Subcutaneous abdominal adipose tissue (tissue), 5 donors: ENCODE results near the gene UACA.
"Not testable (repeated sequence)": the region's sequence is repeated elsewhere in the genome, so short reads cannot be mapped to it uniquely, and the experiment has no call there.

Experiments
- H3K27ac ChIP-seq: one replicate; pipeline ENCODE4 v1.7.0; 2013; ENCODE audit warnings: low read depth, mild to moderate bottlenecking, inconsistent platforms, low read length, moderate library complexity
- H3K27me3 ChIP-seq, 5 donors: one replicate each; pipeline ENCODE4 v1.7.0; 2013; ENCODE audit warnings: low read length in 5 of 5, inconsistent platforms in 1 of 5; ENCODE audit not compliant: control insufficient read depth in 5 of 5, insufficient read depth in 4 of 5
- H3K36me3 ChIP-seq, 5 donors: one replicate each; pipeline ENCODE4 v1.7.0; 2013; ENCODE audit warnings: low read length in 5 of 5; ENCODE audit not compliant: control insufficient read depth in 5 of 5, insufficient read depth in 5 of 5
- H3K4me1 ChIP-seq, 5 donors: one replicate each; pipeline ENCODE4 v1.7.0; 2013; ENCODE audit warnings: low read length in 5 of 5, mild to moderate bottlenecking in 3 of 5, moderate library complexity in 1 of 5; ENCODE audit not compliant: control insufficient read depth in 5 of 5, insufficient read depth in 5 of 5
- H3K4me3 ChIP-seq, 5 donors: one replicate each; pipeline ENCODE4 v1.7.0; 2013; ENCODE audit warnings: low read length in 5 of 5, low read depth in 1 of 5
- H3K9ac ChIP-seq, 5 donors: one replicate each; pipeline ENCODE4 v1.7.0; 2013; ENCODE audit warnings: low read length in 5 of 5, mild to moderate bottlenecking in 4 of 5, moderate library complexity in 3 of 5
- H3K9me3 ChIP-seq, 5 donors: one replicate each; pipeline ENCODE4 v1.7.0; 2013; ENCODE audit warnings: low read length in 5 of 5; ENCODE audit not compliant: control insufficient read depth in 5 of 5
- donor health status: healthy.
- donor health status: healthy.
- donor health status: healthy.
- donor health status: healthy.
- donor health status: healthy.

The UACA gene

DNA sequence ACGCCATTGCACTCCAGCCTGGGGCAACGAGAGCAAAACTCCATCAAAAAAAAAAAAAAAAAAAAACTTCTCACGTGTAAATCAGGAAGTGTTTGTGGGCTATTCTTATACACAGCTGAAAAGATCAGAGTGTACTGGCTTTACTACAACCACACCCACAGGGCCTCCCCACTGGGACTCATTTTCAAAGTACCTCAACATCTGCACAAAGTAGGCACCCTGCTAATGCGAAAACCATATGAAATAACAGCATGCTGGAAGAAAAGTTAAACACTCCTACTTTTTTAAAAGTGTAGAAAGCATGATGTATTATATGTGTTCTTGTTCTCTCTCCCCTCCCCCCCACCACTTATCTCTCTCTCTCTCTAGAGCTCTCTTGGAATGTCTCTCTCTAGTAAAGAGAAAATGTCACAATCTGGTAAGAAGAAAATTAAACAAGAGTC is 11.1 kb downstream of the UACA start:
- H3K9me3 ChIP-seq: no peaks in the 10 kb centered on the region
- no peaks in the 10 kb centered on the region for H3K27me3 ChIP-seq
- H3K36me3 ChIP-seq: no peaks in the 10 kb centered on the region
- H3K27ac ChIP-seq: peak overlapping the region; percentile 13
- H3K4me1 ChIP-seq: peaks cover 5 to 59% (median 35%) of the 10 kb centered on the region in 5 donors
- H3K9ac ChIP-seq: no peak overlapping the region
- no peak overlapping the region for H3K4me3 ChIP-seq

DNA sequence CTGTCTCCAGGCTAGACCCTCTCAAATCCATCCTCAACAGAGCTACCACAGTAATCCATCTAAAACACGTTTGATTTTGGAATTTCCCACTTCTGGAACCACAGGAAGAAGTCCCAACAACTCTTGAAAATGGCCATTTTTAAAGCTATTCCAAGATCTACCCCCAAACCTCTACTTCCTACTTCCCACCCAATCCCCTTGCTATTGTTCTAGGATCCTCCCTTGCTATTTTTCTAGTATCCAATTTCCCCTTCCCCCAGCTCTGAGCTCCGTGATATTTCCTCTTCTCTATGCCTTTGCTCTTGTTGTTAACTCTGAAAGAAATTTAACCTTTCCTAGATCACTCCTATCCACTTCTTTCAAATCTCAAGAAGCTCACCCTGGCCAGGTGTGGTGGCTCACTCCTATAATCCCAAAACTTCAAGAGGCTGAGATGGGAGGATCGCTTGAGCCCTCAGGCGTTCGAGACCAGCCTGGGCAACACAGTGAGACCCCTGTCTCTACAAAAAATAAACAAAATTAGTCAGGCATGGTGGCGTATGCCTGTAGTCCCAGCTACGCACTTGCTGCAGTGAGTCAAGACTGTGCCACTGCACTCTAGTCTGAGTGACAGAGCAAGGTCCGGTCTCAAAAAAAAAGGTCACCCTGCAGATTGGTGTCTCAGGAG is 13.0 kb downstream of the UACA start:
- Histone ChIP-seq H3K4me1 (peaks cover 5 to 58% (median 34%) of the 10 kb centered on the region in 5 donors), H3K36me3 (no peaks in the 10 kb centered on the region), H3K27me3 (no peaks in the 10 kb centered on the region), H3K9me3 (no peaks in the 10 kb centered on the region), H3K9ac (no peak overlapping the region), H3K4me3 (no peak overlapping the region), H3K27ac (no peak overlapping the region)

DNA sequence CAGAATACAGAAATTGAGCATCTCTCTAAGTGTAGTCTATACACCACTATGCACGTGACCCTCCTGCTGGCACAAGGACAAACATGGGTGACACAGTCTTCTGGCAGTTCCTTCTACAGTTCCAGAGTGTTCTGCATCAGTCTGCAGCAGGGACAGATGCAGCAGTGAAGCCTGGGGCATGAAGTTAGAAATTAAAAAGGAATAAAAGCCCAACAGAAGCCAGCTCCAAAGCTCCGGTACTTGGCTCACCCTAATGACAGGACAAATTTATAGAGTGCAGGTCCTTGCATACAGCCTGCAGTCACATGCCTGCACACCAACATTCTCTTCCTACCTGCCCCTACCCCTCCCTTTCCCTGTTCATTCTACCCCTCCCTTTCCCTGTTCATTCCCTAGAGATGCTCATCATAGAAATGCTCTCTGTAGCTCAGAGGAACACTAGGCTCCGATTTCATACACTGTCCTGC is 15.0 kb downstream of the UACA start:
- no peaks in the 10 kb centered on the region for H3K27me3 ChIP-seq
- H3K9me3 ChIP-seq: no peaks in the 10 kb centered on the region
- no peak overlapping the region for H3K4me3 ChIP-seq
- peaks cover 5 to 57% (median 39%) of the 10 kb centered on the region in 5 donors for H3K4me1 ChIP-seq
- no peak overlapping the region for H3K27ac ChIP-seq
- no peak overlapping the region for H3K9ac ChIP-seq
- no peaks in the 10 kb centered on the region for H3K36me3 ChIP-seq

DNA sequence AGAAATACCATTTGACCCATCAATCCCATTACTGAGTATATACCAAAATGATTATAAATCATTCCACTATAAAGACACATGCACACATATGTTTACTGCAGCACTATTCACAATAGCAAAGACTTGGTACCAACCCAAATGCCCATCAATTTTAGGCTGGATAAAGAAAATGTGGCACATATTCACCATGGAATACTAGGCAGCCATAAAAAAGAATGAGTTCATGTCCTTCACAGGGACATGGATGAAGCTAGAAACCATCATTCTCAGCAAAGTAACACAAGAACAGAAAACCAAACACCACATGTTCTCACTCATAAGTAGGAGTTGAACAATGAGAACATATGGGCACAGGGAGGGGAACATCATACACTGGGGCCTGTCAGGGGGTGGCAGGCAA is 16.8 kb downstream of the UACA start:
- not testable (repeated sequence) for H3K36me3 ChIP-seq, H3K27me3 ChIP-seq, H3K9ac ChIP-seq, H3K27ac ChIP-seq, H3K9me3 ChIP-seq, H3K4me3 ChIP-seq
- peaks cover 7 to 54% (median 36%) of the 10 kb centered on the region in 5 donors for H3K4me1 ChIP-seq

DNA sequence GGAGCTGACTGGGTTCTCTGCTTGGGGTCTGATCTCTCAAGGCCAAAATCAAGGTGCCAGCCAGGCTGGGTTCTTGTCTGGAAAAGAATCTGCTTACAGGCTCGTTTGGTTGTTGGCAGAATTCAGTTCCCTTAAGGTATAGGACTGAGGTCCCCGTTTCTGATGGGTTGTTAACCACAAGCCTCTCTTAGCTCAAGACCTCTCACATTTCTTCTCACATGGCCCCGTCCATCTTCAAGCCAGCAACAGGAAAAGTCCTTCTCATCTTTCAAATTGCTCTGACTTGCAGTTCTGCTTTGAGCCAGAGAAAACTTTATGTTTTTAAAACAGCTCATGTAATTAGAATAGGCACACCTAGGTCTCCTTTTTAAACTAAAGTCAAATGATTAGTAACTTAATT is 20.4 kb downstream of the UACA start:
- peak overlapping the region; percentile 95 for H3K27ac ChIP-seq
- peak overlapping the region in 3 of 5 donors; percentile 20 to 87 (median 23) for H3K9ac ChIP-seq
- H3K36me3 ChIP-seq: no peaks in the 10 kb centered on the region
- H3K27me3 ChIP-seq: no peaks in the 10 kb centered on the region
- peaks cover 6 to 44% (median 34%) of the 10 kb centered on the region in 5 donors for H3K4me1 ChIP-seq
- H3K9me3 ChIP-seq: no peaks in the 10 kb centered on the region
- H3K4me3 ChIP-seq: no peak overlapping the region

DNA sequence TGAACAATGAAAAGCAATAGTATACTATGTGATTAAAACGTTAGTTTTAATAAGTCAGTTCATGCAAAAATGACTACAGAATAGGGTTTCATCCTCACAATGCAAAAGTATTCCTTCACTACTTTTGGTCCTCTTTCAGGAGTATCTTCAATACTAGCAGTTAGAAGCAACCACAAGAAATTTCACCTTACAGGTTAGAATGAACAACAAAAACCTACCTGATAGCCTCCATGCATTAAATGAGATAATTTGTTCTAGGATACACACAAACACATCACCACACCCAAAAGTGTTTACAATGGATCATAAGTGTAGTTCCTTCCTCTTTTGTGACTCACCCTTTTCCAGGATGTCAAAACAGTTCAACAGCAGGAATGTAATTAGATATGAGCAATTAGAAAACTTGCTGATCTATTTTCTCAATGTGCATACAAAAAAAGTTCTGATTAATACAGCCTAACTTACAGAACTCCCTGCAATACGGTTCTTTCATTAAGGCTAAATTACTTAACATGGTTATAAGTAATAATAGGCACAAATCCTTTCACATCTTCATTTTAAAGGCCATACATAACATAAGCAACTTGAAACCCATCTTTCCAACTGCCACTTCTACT is 21.6 kb downstream of the UACA start:
- Histone ChIP-seq H3K27ac (peak overlapping the region; percentile 95), H3K4me3 (no peak overlapping the region), H3K27me3 (no peaks in the 10 kb centered on the region), H3K9me3 (no peaks in the 10 kb centered on the region), H3K36me3 (no peaks in the 10 kb centered on the region), H3K9ac (peak overlapping the region in 1 of 5 donors; percentile 39), H3K4me1 (peaks cover 6 to 42% (median 36%) of the 10 kb centered on the region in 5 donors)

DNA sequence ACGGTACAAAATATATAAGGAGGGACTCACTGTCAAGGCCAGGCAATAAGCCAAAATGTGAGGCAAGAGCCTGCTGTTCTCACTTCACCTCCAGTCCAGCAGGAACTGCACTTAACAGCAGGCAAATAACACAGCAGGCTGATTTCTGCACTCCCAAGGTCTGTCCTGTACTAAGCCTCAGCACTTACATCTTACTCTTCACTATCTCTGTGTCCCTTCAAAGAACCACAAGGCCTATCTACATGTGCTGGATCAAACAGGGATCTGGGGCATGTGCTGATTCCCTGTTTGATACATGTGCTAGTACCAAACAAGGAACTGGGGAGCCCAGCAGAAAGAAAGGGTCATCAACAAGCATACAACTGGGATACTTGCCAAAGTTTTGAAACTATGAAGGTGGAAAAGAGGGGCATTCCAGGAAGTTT is 22.2 kb downstream of the UACA start:
- Histone ChIP-seq H3K27me3 (no peaks in the 10 kb centered on the region), H3K9ac (peak overlapping the region in 2 of 5 donors; percentile 39 to 50), H3K27ac (peak overlapping the region; percentile 95), H3K4me1 (peaks cover 6 to 42% (median 36%) of the 10 kb centered on the region in 5 donors), H3K9me3 (no peaks in the 10 kb centered on the region), H3K36me3 (no peaks in the 10 kb centered on the region), H3K4me3 (no peak overlapping the region)

DNA sequence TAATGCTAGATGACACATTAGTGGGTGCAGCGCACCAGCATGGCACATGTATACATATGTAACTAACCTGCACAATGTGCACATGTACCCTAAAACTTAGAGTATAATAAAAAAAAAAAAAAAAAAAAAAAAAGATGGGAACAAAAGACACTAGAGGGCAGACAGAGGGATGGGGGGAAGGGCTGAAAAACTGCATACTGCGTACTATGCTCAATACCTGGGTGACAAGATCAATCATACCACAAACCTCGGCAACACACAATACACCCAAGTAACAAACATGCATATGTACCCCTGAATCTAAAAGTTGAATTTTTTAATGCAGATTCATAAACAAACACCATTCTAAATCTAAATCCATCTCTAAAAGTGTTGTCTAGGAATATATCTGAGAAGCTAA is 28.3 kb downstream of the UACA start:
- not testable (repeated sequence) for H3K9ac ChIP-seq, H3K9me3 ChIP-seq, H3K4me1 ChIP-seq, H3K27ac ChIP-seq, H3K4me3 ChIP-seq, H3K27me3 ChIP-seq, H3K36me3 ChIP-seq

DNA sequence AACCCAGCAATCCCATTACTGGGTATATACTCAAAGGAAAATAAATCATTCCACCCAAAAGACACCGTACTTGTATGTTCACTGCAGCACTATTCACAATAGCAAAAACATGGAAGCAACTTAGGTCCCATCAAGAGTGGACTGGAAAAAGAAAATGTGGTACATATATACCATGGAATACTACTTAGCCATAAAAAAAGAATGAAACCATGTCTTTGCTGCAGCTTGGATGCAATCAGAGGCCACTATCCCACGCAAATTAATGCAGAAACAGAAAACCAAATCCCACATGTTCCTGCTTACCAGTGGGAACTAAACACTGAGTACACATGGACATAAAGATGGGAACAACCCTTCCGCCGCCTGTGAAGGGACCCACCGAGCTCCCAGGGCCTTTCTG is 34.2 kb downstream of the UACA start:
- H3K36me3 ChIP-seq: no peaks in the 10 kb centered on the region
- no peak overlapping the region for H3K9ac ChIP-seq
- H3K27ac ChIP-seq: no peak overlapping the region

DNA sequence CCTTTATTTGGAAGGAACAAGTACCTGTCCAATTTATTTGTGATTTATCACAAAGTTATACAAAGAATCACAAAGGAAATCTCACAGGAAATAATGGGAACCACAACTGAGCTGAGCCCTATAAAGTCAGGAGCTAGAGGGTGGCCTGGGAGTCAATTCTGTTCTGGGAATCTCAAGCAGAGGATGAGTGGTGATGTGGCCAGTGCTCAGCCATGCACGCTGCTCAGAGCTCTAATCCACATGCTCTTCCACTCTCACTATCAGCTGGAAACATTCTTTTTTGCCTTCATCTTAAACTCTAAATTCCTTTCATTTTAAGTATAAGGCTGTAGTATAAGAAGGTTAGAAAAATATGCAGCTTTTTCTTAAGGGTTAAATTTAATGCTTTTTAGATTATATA is 36.6 kb downstream of the UACA start:
- Histone ChIP-seq H3K27ac (no peak overlapping the region), H3K4me1 (peaks cover 2 to 22% (median 4%) of the 10 kb centered on the region in 5 donors), H3K36me3 (no peaks in the 10 kb centered on the region), H3K27me3 (no peaks in the 10 kb centered on the region), H3K9me3 (no peaks in the 10 kb centered on the region), H3K4me3 (no peak overlapping the region), H3K9ac (no peak overlapping the region)

More for the DNA sequence above, 34.2 kb downstream of the UACA start:
- peaks cover 0 to 18% (median 3%) of the 10 kb centered on the region in 5 donors for H3K4me1 ChIP-seq
- no peaks in the 10 kb centered on the region for H3K27me3 ChIP-seq
- H3K4me3 ChIP-seq: no peak overlapping the region
- no peaks in the 10 kb centered on the region for H3K9me3 ChIP-seq
